Subcutaneous abdominal adipose tissue (tissue), 5 donors: ENCODE results near the gene FREY1.

Experiments
- H3K27ac ChIP-seq: one replicate; pipeline ENCODE4 v1.7.0; 2013; ENCODE audit warnings: low read depth, mild to moderate bottlenecking, inconsistent platforms, low read length, moderate library complexity
- H3K27me3 ChIP-seq, 5 donors: one replicate each; pipeline ENCODE4 v1.7.0; 2013; ENCODE audit warnings: low read length in 5 of 5, inconsistent platforms in 1 of 5; ENCODE audit not compliant: control insufficient read depth in 5 of 5, insufficient read depth in 4 of 5
- H3K36me3 ChIP-seq, 5 donors: one replicate each; pipeline ENCODE4 v1.7.0; 2013; ENCODE audit warnings: low read length in 5 of 5; ENCODE audit not compliant: control insufficient read depth in 5 of 5, insufficient read depth in 5 of 5
- H3K4me1 ChIP-seq, 5 donors: one replicate each; pipeline ENCODE4 v1.7.0; 2013; ENCODE audit warnings: low read length in 5 of 5, mild to moderate bottlenecking in 3 of 5, moderate library complexity in 1 of 5; ENCODE audit not compliant: control insufficient read depth in 5 of 5, insufficient read depth in 5 of 5
- H3K4me3 ChIP-seq, 5 donors: one replicate each; pipeline ENCODE4 v1.7.0; 2013; ENCODE audit warnings: low read length in 5 of 5, low read depth in 1 of 5
- H3K9ac ChIP-seq, 5 donors: one replicate each; pipeline ENCODE4 v1.7.0; 2013; ENCODE audit warnings: low read length in 5 of 5, mild to moderate bottlenecking in 4 of 5, moderate library complexity in 3 of 5
- H3K9me3 ChIP-seq, 5 donors: one replicate each; pipeline ENCODE4 v1.7.0; 2013; ENCODE audit warnings: low read length in 5 of 5; ENCODE audit not compliant: control insufficient read depth in 5 of 5
- donor health status: healthy.
- donor health status: healthy.
- donor health status: healthy.
- donor health status: healthy.
- donor health status: healthy.

The FREY1 gene

GRCh38 chr11:45922425-45923082, 15.5 kb upstream of the FREY1 start, which contains the start of gene LARGE2:
LARGE2 (plus strand) TSS chr11:45922656; CDS start chr11:45922883, 227 bp downstream.
- Histone ChIP-seq H3K4me1 (peaks cover 0 to 41% (median 20%) of the 10 kb centered on the region in 5 donors), H3K27me3 (peaks cover 18 to 29% (median 24%) of the 10 kb centered on the region in 5 donors), H3K9ac (no peak within 1 kb of the TSS), H3K4me3 (peak within 1 kb of the TSS in 4 of 5 donors; percentile 17 to 52 (median 24)), H3K36me3 (no peaks in the 10 kb centered on the region), H3K9me3 (no peaks in the 10 kb centered on the region), H3K27ac (no peak within 1 kb of the TSS)

- Histone ChIP-seq H3K27ac (no peak overlapping the region), H3K4me1 (peaks cover 0 to 48% (median 28%) of the 10 kb centered on the region in 5 donors), H3K9me3 (no peaks in the 10 kb centered on the region), H3K36me3 (no peaks in the 10 kb centered on the region), H3K27me3 (peaks cover 18 to 28% (median 24%) of the 10 kb centered on the region in 5 donors), H3K9ac (no peak overlapping the region), H3K4me3 (peak overlapping the region in 2 of 5 donors; percentile 29 to 52)
Observed at GRCh38 chr11:45921561-45922424, 14.7 kb upstream of the FREY1 start.

- Histone ChIP-seq H3K9me3 (no peaks in the 10 kb centered on the region), H3K4me1 (peaks cover 1 to 56% (median 36%) of the 10 kb centered on the region in 5 donors), H3K9ac (no peak overlapping the region), H3K27me3 (peaks cover 10 to 21% (median 15%) of the 10 kb centered on the region in 5 donors), H3K4me3 (no peak overlapping the region), H3K27ac (no peak overlapping the region), H3K36me3 (peaks cover 0 to 4% (median 3%) of the 10 kb centered on the region in 5 donors)
Observed at GRCh38 chr11:45920531-45921477, 13.7 kb upstream of the FREY1 start.

- H3K27me3 ChIP-seq, result peaks cover 10 to 20% (median 13%) of the 10 kb centered on the region in 5 donors
- H3K4me1 ChIP-seq, result peaks cover 1 to 56% (median 36%) of the 10 kb centered on the region in 5 donors
- no peaks in the 10 kb centered on the region for H3K9me3 ChIP-seq
- H3K4me3 ChIP-seq, result no peak overlapping the region
- peaks cover 0 to 12% (median 11%) of the 10 kb centered on the region in 5 donors for H3K36me3 ChIP-seq
- H3K27ac ChIP-seq, result no peak overlapping the region
- H3K9ac ChIP-seq, result no peak overlapping the region
Observed at GRCh38 chr11:45919806-45920530, 12.9 kb upstream of the FREY1 start.

GRCh38 chr11:45918962-45919675, 12.0 kb upstream of the FREY1 start:
- Histone ChIP-seq H3K27me3 (peaks cover 10 to 20% (median 12%) of the 10 kb centered on the region in 5 donors), H3K9ac (peak overlapping the region in 2 of 5 donors; percentile 90), H3K9me3 (no peaks in the 10 kb centered on the region), H3K4me1 (peaks cover 1 to 56% (median 36%) of the 10 kb centered on the region in 5 donors), H3K4me3 (peak overlapping the region in 3 of 5 donors; percentile 96 to 99 (median 97)), H3K27ac (no peak overlapping the region), H3K36me3 (peaks cover 0 to 21% (median 19%) of the 10 kb centered on the region in 5 donors)

- Histone ChIP-seq H3K27ac (peak overlapping the region; percentile 84), H3K9ac (peak overlapping the region; percentile 68 to 98 (median 90)), H3K27me3 (peaks cover 8 to 19% (median 10%) of the 10 kb centered on the region in 5 donors), H3K4me3 (peak overlapping the region; percentile 92 to 99 (median 97)), H3K36me3 (peaks cover 0 to 27% (median 26%) of the 10 kb centered on the region in 5 donors), H3K9me3 (no peaks in the 10 kb centered on the region), H3K4me1 (peaks cover 1 to 59% (median 36%) of the 10 kb centered on the region in 5 donors)
Observed at GRCh38 chr11:45918331-45918941, 11.4 kb upstream of the FREY1 start.

- Histone ChIP-seq H3K36me3 (peaks cover 0 to 34% (median 33%) of the 10 kb centered on the region in 5 donors), H3K27ac (peak within 1 kb of the TSS; percentile 84), H3K27me3 (peaks cover 2 to 13% (median 4%) of the 10 kb centered on the region in 5 donors), H3K4me3 (peak within 1 kb of the TSS; percentile 92 to 99 (median 97)), H3K9me3 (no peaks in the 10 kb centered on the region), H3K9ac (peak within 1 kb of the TSS; percentile 68 to 98 (median 90)), H3K4me1 (peaks cover 1 to 59% (median 31%) of the 10 kb centered on the region in 5 donors)
Observed at GRCh38 chr11:45917623-45918330, 10.7 kb upstream of the FREY1 start, which contains the start of gene PEX16. PEX16 (minus strand) TSS chr11:45917877; CDS start chr11:45917811, 66 bp downstream.

- peak overlapping the region in 4 of 5 donors; percentile 90 to 98 (median 91) for H3K9ac ChIP-seq
- peaks cover 0 to 10% (median 4%) of the 10 kb centered on the region in 5 donors for H3K27me3 ChIP-seq
- H3K36me3 ChIP-seq, result peaks cover 0 to 39% (median 33%) of the 10 kb centered on the region in 5 donors
- peak overlapping the region; percentile 92 to 99 (median 96) for H3K4me3 ChIP-seq
- peak overlapping the region; percentile 84 for H3K27ac ChIP-seq
- peaks cover 1 to 54% (median 29%) of the 10 kb centered on the region in 5 donors for H3K4me1 ChIP-seq
- no peaks in the 10 kb centered on the region for H3K9me3 ChIP-seq
Observed at GRCh38 chr11:45917286-45917622, 10.2 kb upstream of the FREY1 start.
